Measurements from ENCODE around the gene CBLL2.

CBLL2 gene

GRCh38 chrX:22272613-22273012 lies at the start of gene CBLL2:
TSS of gene CBLL2 (plus strand) at chrX:22272913. CDS start at chrX:22272992, 79 bp downstream.
- no peak for TF ChIP-seq CTCF (conservative IDR thresholded peaks at IDR 0.05; ENCODE audit: control insufficient read depth, insufficient read depth, low read depth, low read length)
- DNase-seq (ENCODE audit: low read depth), result no peak
- no peak within 1 kb of the TSS for H3K4me3 ChIP-seq (ENCODE audit: control insufficient read depth, low read depth, low read length)

GRCh38 chrX:22234380-22234779 lies 38.3 kb upstream of the CBLL2 start:
- no peak overlapping the region for H3K4me3 ChIP-seq (ENCODE audit: control insufficient read depth, low read depth, low read length)
- TF ChIP-seq CTCF (conservative IDR thresholded peaks at IDR 0.05; ENCODE audit: control insufficient read depth, insufficient read depth, low read depth, low read length), result no peak

GRCh38 chrX:22237479-22237878 lies 35.2 kb upstream of the CBLL2 start:
- TF ChIP-seq CTCF (conservative IDR thresholded peaks at IDR 0.05; ENCODE audit: control insufficient read depth, insufficient read depth, low read depth, low read length), result no peak
- no peak overlapping the region for H3K4me3 ChIP-seq (ENCODE audit: control insufficient read depth, low read depth, low read length)
- no peak for DNase-seq (ENCODE audit: low read depth)

More at GRCh38 chrX:22234380-22234779, 38.3 kb upstream of the CBLL2 start:
- no peak for DNase-seq (ENCODE audit: low read depth)

- TF ChIP-seq CTCF (conservative IDR thresholded peaks at IDR 0.05; ENCODE audit: control insufficient read depth, insufficient read depth, low read depth, low read length), result no peak
- no peak overlapping the region for H3K4me3 ChIP-seq (ENCODE audit: control insufficient read depth, low read depth, low read length)
- peak; percentile 5 for DNase-seq (ENCODE audit: low read depth)
Measured at GRCh38 chrX:22246620-22247019, 26.1 kb upstream of the CBLL2 start.

- no peak overlapping the region for H3K4me3 ChIP-seq (ENCODE audit: control insufficient read depth, low read depth, low read length)
- no peak for TF ChIP-seq CTCF (conservative IDR thresholded peaks at IDR 0.05; ENCODE audit: control insufficient read depth, insufficient read depth, low read depth, low read length)
- no peak for DNase-seq (ENCODE audit: low read depth)
Measured at GRCh38 chrX:22247169-22247568, 25.5 kb upstream of the CBLL2 start.

- no peak for TF ChIP-seq CTCF (conservative IDR thresholded peaks at IDR 0.05; ENCODE audit: control insufficient read depth, insufficient read depth, low read depth, low read length)
- H3K4me3 ChIP-seq (ENCODE audit: control insufficient read depth, low read depth, low read length), result no peak overlapping the region
- DNase-seq (ENCODE audit: low read depth), result no peak
Measured at GRCh38 chrX:22248401-22248800, 24.3 kb upstream of the CBLL2 start.

- TF ChIP-seq CTCF (conservative IDR thresholded peaks at IDR 0.05; ENCODE audit: control insufficient read depth, insufficient read depth, low read depth, low read length), result no peak
- no peak for DNase-seq (ENCODE audit: low read depth)
- H3K4me3 ChIP-seq (ENCODE audit: control insufficient read depth, low read depth, low read length), result no peak overlapping the region
Measured at GRCh38 chrX:22249371-22249770, 23.3 kb upstream of the CBLL2 start.
